Measurements from ENCODE around the gene GIPR.
"Not testable (repeated sequence)": the region's sequence is repeated elsewhere in the genome, so short reads cannot be mapped to it uniquely, and the experiment has no call there.

The GIPR gene

GRCh38 chr19:45667620-45668341, at the start of gene GIPR:
Gene GIPR (plus strand): TSS chr19:45668221. CDS start chr19:45669521, 1,300 bp downstream.
- no peak for TF ChIP-seq CTCF (conservative IDR thresholded peaks at IDR 0.05; ENCODE audit: low read depth)
- ChIA-PET CTCF (interaction anchor here (0.5 to 0.7 kb wide), 2 partner anchors 182 to 1832 kb away, joined by 3 to 5 read pairs; no protein-coding TSS in a partner anchor), POLR2A (ENCODE audit: low non-redundant PET) (no interaction called here)
- peak; percentile 26 for DNase-seq (ENCODE audit: low spot score)
- H3K27ac ChIP-seq = peak within 1 kb of the TSS; percentile 36

- H3K27ac ChIP-seq = peak overlapping the region; percentile 42
- no peak for DNase-seq (ENCODE audit: low spot score)
- ChIA-PET POLR2A (ENCODE audit: low non-redundant PET) (no interaction called here), CTCF (no interaction called here)
- TF ChIP-seq CTCF (conservative IDR thresholded peaks at IDR 0.05; ENCODE audit: low read depth) = no peak
These were observed 46.6 kb upstream of the GIPR start for GRCh38 chr19:45621389-45621788.

- ChIA-PET CTCF (no interaction called here), POLR2A (ENCODE audit: low non-redundant PET) (no interaction called here)
- no peak for DNase-seq (ENCODE audit: low spot score)
- H3K27ac ChIP-seq = no peak overlapping the region
- no peak for TF ChIP-seq CTCF (conservative IDR thresholded peaks at IDR 0.05; ENCODE audit: low read depth)
These were observed 46.0 kb upstream of the GIPR start for GRCh38 chr19:45621976-45622503.

GRCh38 chr19:45623984-45624383, 44.0 kb upstream of the GIPR start:
- no peak for DNase-seq (ENCODE audit: low spot score)
- POLR2A ChIA-PET (ENCODE audit: low non-redundant PET) = interaction anchor here (0.9 kb wide), 1 partner anchor 15 kb away, joined by 3 read pairs; the partner anchor contains the start of gene EML2
- CTCF ChIA-PET = no interaction called here
- TF ChIP-seq CTCF (conservative IDR thresholded peaks at IDR 0.05; ENCODE audit: low read depth) = no peak
- no peak overlapping the region for H3K27ac ChIP-seq

GRCh38 chr19:45628219-45628618, 39.8 kb upstream of the GIPR start:
- POLR2A ChIA-PET (ENCODE audit: low non-redundant PET); DNase-seq (ENCODE audit: low spot score): not testable (repeated sequence)
- 0 out of 2 replicates have a peak overlapping the region, but pooled peaks have one; percentile 7 for H3K27ac ChIP-seq
- CTCF ChIA-PET = interaction anchor here (0.6 kb wide), 1 partner anchor 53 kb away, joined by 3 read pairs; no protein-coding TSS in a partner anchor

GRCh38 chr19:45629704-45630103, 38.3 kb upstream of the GIPR start:
- no peak for DNase-seq (ENCODE audit: low spot score)
- ChIA-PET CTCF (no interaction called here), POLR2A (ENCODE audit: low non-redundant PET) (no interaction called here)
- peak overlapping the region; percentile 99 for H3K27ac ChIP-seq
- TF ChIP-seq CTCF (conservative IDR thresholded peaks at IDR 0.05; ENCODE audit: low read depth) = no peak

- peak overlapping the region; percentile 99 for H3K27ac ChIP-seq
- POLR2A ChIA-PET (ENCODE audit: low non-redundant PET) = interaction anchor here (0.6 to 1.0 kb wide), 3 partner anchors 11 to 168 kb away, joined by 3 to 6 read pairs (median 5); no protein-coding TSS in a partner anchor
- no peak for TF ChIP-seq CTCF (conservative IDR thresholded peaks at IDR 0.05; ENCODE audit: low read depth)
- CTCF ChIA-PET = interaction anchor here (0.6 kb wide), 1 partner anchor 11 kb away, joined by 4 read pairs; no protein-coding TSS in a partner anchor
- DNase-seq (ENCODE audit: low spot score) = peak; percentile 93
These were observed 37.6 kb upstream of the GIPR start for GRCh38 chr19:45630463-45630862.

Measured in RWPE1 (cell line).